Trophoblast cell (in vitro differentiated cells and primary cell): ENCODE data around the gene IER5.

Experiments
- DNase-seq, 2 donors: peaks; one replicate each; pipeline ENCODE4 v3.0.0-alpha.2; 2016
- H2AFZ ChIP-seq: 2 replicates; pipeline ENCODE4 v1.6.1; 2013; ENCODE audit warnings: low read length, moderate library complexity, mild to moderate bottlenecking; ENCODE audit not compliant: insufficient read depth, poor library complexity
- H2AK5ac ChIP-seq: 2 replicates; pipeline ENCODE4 v1.6.1; 2013; ENCODE audit warnings: mild to moderate bottlenecking, low read length
- H2BK120ac ChIP-seq: 2 replicates; pipeline ENCODE4 v1.6.1; 2013; ENCODE audit warnings: low read length, mild to moderate bottlenecking, moderate library complexity; ENCODE audit not compliant: insufficient read depth, poor library complexity
- H2BK12ac ChIP-seq: 2 replicates; pipeline ENCODE4 v1.6.1; 2013; ENCODE audit warnings: mild to moderate bottlenecking, low read length, moderate library complexity
- H2BK5ac ChIP-seq: 2 replicates; pipeline ENCODE4 v1.6.1; 2013; ENCODE audit warnings: low read length, low read depth, moderate library complexity, mild to moderate bottlenecking; ENCODE audit not compliant: poor library complexity
- H3K14ac ChIP-seq: 2 replicates; pipeline ENCODE4 v1.6.1; 2013; ENCODE audit warnings: mild to moderate bottlenecking, low read length
- H3K18ac ChIP-seq: 2 replicates; pipeline ENCODE4 v1.6.1; 2013; ENCODE audit warnings: mild to moderate bottlenecking, low read length
- H3K23ac ChIP-seq: 2 replicates; pipeline ENCODE4 v1.6.1; 2013; ENCODE audit warnings: low read length
- H3K27ac ChIP-seq: 2 replicates; pipeline ENCODE4 v1.5.1; 2013; ENCODE audit warnings: low read depth, mild to moderate bottlenecking, inconsistent platforms, low read length, moderate library complexity
- H3K27me3 ChIP-seq: 2 replicates; pipeline ENCODE4 v1.6.1; 2013; ENCODE audit warnings: inconsistent platforms, mild to moderate bottlenecking, low read length, moderate library complexity; ENCODE audit not compliant: insufficient read depth
- H3K36me3 ChIP-seq, 2 experiments: 1 replicate in 1 of 2; 2 replicates in 1 of 2; pipeline ENCODE4 v1.6.1; 2013; ENCODE audit warnings: low read length in 2 of 2, mild to moderate bottlenecking in 2 of 2, moderate library complexity in 1 of 2; ENCODE audit not compliant: insufficient read depth in 2 of 2, control insufficient read depth in 1 of 2
- H3K4ac ChIP-seq: 2 replicates; pipeline ENCODE4 v1.6.1; 2013; ENCODE audit warnings: low read depth, mild to moderate bottlenecking, low read length, moderate library complexity
- H3K4me1 ChIP-seq, 2 experiments: 1 replicate in 1 of 2; 2 replicates in 1 of 2; pipeline ENCODE4 v1.6.1; 2013; ENCODE audit warnings: low read length in 2 of 2, mild to moderate bottlenecking in 2 of 2, moderate library complexity in 1 of 2; ENCODE audit not compliant: insufficient read depth in 2 of 2, control insufficient read depth in 1 of 2
- H3K4me2 ChIP-seq: 2 replicates; pipeline ENCODE4 v1.6.1; 2013; ENCODE audit warnings: inconsistent platforms, mild to moderate bottlenecking, low read length, moderate library complexity
- H3K4me3 ChIP-seq: 2 replicates; pipeline ENCODE4 v1.5.1; 2013; ENCODE audit warnings: mild to moderate bottlenecking, low read depth, low read length, inconsistent platforms
- H3K79me1 ChIP-seq: one replicate; pipeline ENCODE4 v1.6.1; 2013; ENCODE audit warnings: low read length
- H3K79me2 ChIP-seq: 2 replicates; pipeline ENCODE4 v1.6.1; 2013; ENCODE audit warnings: low read length, mild to moderate bottlenecking; ENCODE audit not compliant: control insufficient read depth, insufficient read depth, poor library complexity
- H3K9ac ChIP-seq: 2 replicates; pipeline ENCODE4 v1.6.1; 2013; ENCODE audit warnings: mild to moderate bottlenecking, low read length
- H3K9me3 ChIP-seq: 2 replicates; pipeline ENCODE4 v1.6.1; 2013; ENCODE audit warnings: low read depth, mild to moderate bottlenecking, control low read depth, inconsistent platforms, low read length; ENCODE audit not compliant: insufficient read depth
- H4K12ac ChIP-seq: 2 replicates; pipeline ENCODE4 v1.6.1; 2013; ENCODE audit warnings: low read depth, mild to moderate bottlenecking, low read length, moderate library complexity
- H4K8ac ChIP-seq: 2 replicates; pipeline ENCODE4 v1.6.1; 2013; ENCODE audit warnings: low read depth, mild to moderate bottlenecking, low read length, moderate library complexity
- H4K91ac ChIP-seq: one replicate; pipeline ENCODE4 v1.6.1; 2013; ENCODE audit warnings: low read depth, mild to moderate bottlenecking, low read length, moderate library complexity
- WGBS: extraction: QIAGEN DNeasy Blood & Tissue Kit; methylation state at CpG from one replicate; pipeline ENCODE4 v1.1.7; 2013; ENCODE audit warnings: missing lambda C conversion rate; ENCODE audit not compliant: insufficient read length, insufficient coverage; ENCODE audit errors: extremely low coverage; 5-methylcytosine and 5-hydroxymethylcytosine counted together

Gene IER5

GRCh38 chr1:181061487-181061886 is 27.0 kb upstream of the IER5 start:
- H3K27ac ChIP-seq, result no peak overlapping the region
- no peaks in the 10 kb centered on the region for H3K36me3 ChIP-seq
- no peak overlapping the region for H3K9ac ChIP-seq
- H4K12ac ChIP-seq, result no peak overlapping the region
- no peak overlapping the region for H2BK12ac ChIP-seq
- no peak overlapping the region for H3K4me3 ChIP-seq
- H3K79me2 ChIP-seq, result no peaks in the 10 kb centered on the region
- no CpG with 5 or more reads among the region's 2 CpGs for WGBS
- H3K4me1 ChIP-seq, result peaks cover 0 to 5% of the 10 kb centered on the region in 2 experiments
- H3K27me3 ChIP-seq, result no peaks in the 10 kb centered on the region
- no peak overlapping the region for H2AK5ac ChIP-seq
- H3K4ac ChIP-seq, result no peak overlapping the region
- no peak overlapping the region for H3K23ac ChIP-seq
- no peaks in the 10 kb centered on the region for H3K79me1 ChIP-seq
- peaks cover 2% of the 10 kb centered on the region for H3K9me3 ChIP-seq
- no peak overlapping the region for H3K14ac ChIP-seq
- no peak overlapping the region for H4K91ac ChIP-seq
- no peak overlapping the region for H3K18ac ChIP-seq
- no peak overlapping the region for H4K8ac ChIP-seq
- H2AFZ ChIP-seq, result no peak overlapping the region
- H2BK120ac ChIP-seq, result no peak overlapping the region
- no peak overlapping the region for H2BK5ac ChIP-seq
- H3K4me2 ChIP-seq, result no peak overlapping the region
- DNase-seq, result no peak

- no peak overlapping the region for H3K23ac ChIP-seq
- peaks cover 2% of the 10 kb centered on the region for H3K9me3 ChIP-seq
- H4K12ac ChIP-seq, result no peak overlapping the region
- no peaks in the 10 kb centered on the region for H3K36me3 ChIP-seq
- WGBS, result no CpG with 5 or more reads among the region's 15 CpGs
- H3K9ac ChIP-seq, result no peak overlapping the region
- H2AK5ac ChIP-seq, result no peak overlapping the region
- no peak overlapping the region for H3K14ac ChIP-seq
- H3K4me1 ChIP-seq, result peaks cover 0 to 5% of the 10 kb centered on the region in 2 experiments
- no peak overlapping the region for H3K4me3 ChIP-seq
- no peak overlapping the region for H4K91ac ChIP-seq
- DNase-seq, result peak in 1 of 2 donors; percentile 25
- H3K4me2 ChIP-seq, result no peak overlapping the region
- no peak overlapping the region for H2BK5ac ChIP-seq
- no peak overlapping the region for H3K27ac ChIP-seq
- H2AFZ ChIP-seq, result no peak overlapping the region
- H3K27me3 ChIP-seq, result no peaks in the 10 kb centered on the region
- H3K4ac ChIP-seq, result no peak overlapping the region
- H4K8ac ChIP-seq, result no peak overlapping the region
- no peak overlapping the region for H2BK12ac ChIP-seq
- H3K79me2 ChIP-seq, result no peaks in the 10 kb centered on the region
- H2BK120ac ChIP-seq, result no peak overlapping the region
- no peaks in the 10 kb centered on the region for H3K79me1 ChIP-seq
- H3K18ac ChIP-seq, result no peak overlapping the region
Observed at GRCh38 chr1:181061891-181062835, 26.3 kb upstream of the IER5 start.

DNA sequence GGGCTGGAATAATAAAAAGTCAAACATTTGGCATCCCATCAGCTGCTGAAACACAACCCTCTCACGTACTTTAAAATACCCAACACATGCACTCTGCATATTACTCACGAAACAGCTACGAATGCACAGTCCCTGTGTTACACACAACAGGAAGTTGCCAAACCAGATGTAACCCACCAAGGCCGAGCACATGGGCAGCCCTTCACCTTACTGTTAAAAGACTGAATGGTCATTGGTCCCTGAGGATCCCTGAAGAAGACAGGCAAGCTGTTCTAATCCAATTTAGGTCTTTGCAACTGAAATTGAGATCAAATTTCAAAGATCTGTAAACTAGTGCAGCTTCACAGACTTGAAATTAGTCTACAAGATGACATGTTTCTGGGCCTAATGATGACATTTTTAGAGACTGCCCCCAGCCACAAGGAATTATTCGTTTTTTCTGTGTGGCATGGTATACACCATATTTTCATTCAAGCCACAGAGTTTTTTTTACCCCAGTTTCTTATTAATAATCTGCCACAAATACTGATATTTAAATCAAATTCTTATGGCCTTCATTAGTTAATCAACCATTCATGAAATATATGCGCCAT is 25.6 kb upstream of the IER5 start:
- H3K79me1 ChIP-seq, result no peaks in the 10 kb centered on the region
- no peak overlapping the region for H3K14ac ChIP-seq
- H2BK120ac ChIP-seq, result no peak overlapping the region
- H3K18ac ChIP-seq, result no peak overlapping the region
- H3K4me1 ChIP-seq, result peaks cover 0 to 5% of the 10 kb centered on the region in 2 experiments
- no peak overlapping the region for H3K27ac ChIP-seq
- WGBS, result no CpG with 5 or more reads among the region's 6 CpGs
- no peak overlapping the region for H4K12ac ChIP-seq
- no peak overlapping the region for H4K91ac ChIP-seq
- H2BK5ac ChIP-seq, result no peak overlapping the region
- H4K8ac ChIP-seq, result no peak overlapping the region
- H3K4me2 ChIP-seq, result no peak overlapping the region
- no peak overlapping the region for H2BK12ac ChIP-seq
- DNase-seq, result peak; percentile 11 to 14
- no peak overlapping the region for H3K4ac ChIP-seq
- H3K27me3 ChIP-seq, result no peaks in the 10 kb centered on the region
- H3K36me3 ChIP-seq, result no peaks in the 10 kb centered on the region
- no peak overlapping the region for H2AFZ ChIP-seq
- no peak overlapping the region for H3K23ac ChIP-seq
- H3K79me2 ChIP-seq, result no peaks in the 10 kb centered on the region
- peaks cover 2% of the 10 kb centered on the region for H3K9me3 ChIP-seq
- H3K9ac ChIP-seq, result no peak overlapping the region
- no peak overlapping the region for H2AK5ac ChIP-seq
- H3K4me3 ChIP-seq, result no peak overlapping the region

GRCh38 chr1:181064011-181064623 is 24.4 kb upstream of the IER5 start:
- H3K79me2 ChIP-seq, result no peaks in the 10 kb centered on the region
- H2BK12ac ChIP-seq, result no peak overlapping the region
- H3K14ac ChIP-seq, result no peak overlapping the region
- H2AK5ac ChIP-seq, result no peak overlapping the region
- DNase-seq, result no peak
- H4K8ac ChIP-seq, result no peak overlapping the region
- no peaks in the 10 kb centered on the region for H3K36me3 ChIP-seq
- no CpG with 5 or more reads among the region's 6 CpGs for WGBS
- H4K12ac ChIP-seq, result no peak overlapping the region
- no peak overlapping the region for H3K27ac ChIP-seq
- H3K23ac ChIP-seq, result no peak overlapping the region
- H2BK5ac ChIP-seq, result no peak overlapping the region
- no peaks in the 10 kb centered on the region for H3K79me1 ChIP-seq
- peaks cover 0 to 5% of the 10 kb centered on the region in 2 experiments for H3K4me1 ChIP-seq
- H3K9me3 ChIP-seq, result peaks cover 2% of the 10 kb centered on the region
- H2AFZ ChIP-seq, result no peak overlapping the region
- no peak overlapping the region for H3K18ac ChIP-seq
- no peak overlapping the region for H3K4me3 ChIP-seq
- no peak overlapping the region for H2BK120ac ChIP-seq
- H3K27me3 ChIP-seq, result no peaks in the 10 kb centered on the region
- no peak overlapping the region for H3K4ac ChIP-seq
- H3K9ac ChIP-seq, result no peak overlapping the region
- no peak overlapping the region for H3K4me2 ChIP-seq
- no peak overlapping the region for H4K91ac ChIP-seq
